Activated CD4-positive, CD25-positive, alpha-beta regulatory T cell treated with anti-CD3 and anti-CD28 coated beads, Interleukin-2, amount 50 U/mL, for 72 hours (primary cell): ENCODE data around the gene TCERG1L.

Source experiments
- DNase-seq: peaks from one replicate; pipeline ENCODE4 v3.0.0; 2021

TCERG1L gene

GRCh38 chr10:131222986-131223385 lies 88.5 kb downstream of the TCERG1L start:
- no peak for DNase-seq

- no peak for DNase-seq
These were observed 89.8 kb downstream of the TCERG1L start for GRCh38 chr10:131221632-131222277.

GRCh38 chr10:131220601-131221171 lies 90.8 kb downstream of the TCERG1L start:
- no peak for DNase-seq

GRCh38 chr10:131219955-131220489 lies 91.5 kb downstream of the TCERG1L start:
- no peak for DNase-seq

- no peak for DNase-seq
These were observed 92.0 kb downstream of the TCERG1L start for GRCh38 chr10:131219584-131219886.

- no peak for DNase-seq
These were observed 92.5 kb downstream of the TCERG1L start for GRCh38 chr10:131218811-131219583.

GRCh38 chr10:131216681-131217230 lies 94.8 kb downstream of the TCERG1L start:
- DNase-seq, result no peak

- no peak for DNase-seq
These were observed 95.7 kb downstream of the TCERG1L start for GRCh38 chr10:131215776-131216175.

GRCh38 chr10:131214521-131215244 lies 96.8 kb downstream of the TCERG1L start:
- DNase-seq, result no peak

GRCh38 chr10:131213741-131214505 lies 97.6 kb downstream of the TCERG1L start:
- no peak for DNase-seq

- DNase-seq, result no peak
These were observed 98.7 kb downstream of the TCERG1L start for GRCh38 chr10:131212763-131213325.

GRCh38 chr10:131211965-131212619 lies 99.4 kb downstream of the TCERG1L start:
- DNase-seq, result no peak

GRCh38 chr10:131211559-131211958 lies 100.0 kb downstream of the TCERG1L start:
- DNase-seq, result no peak

- DNase-seq, result no peak
These were observed 100.4 kb downstream of the TCERG1L start for GRCh38 chr10:131211146-131211545.

GRCh38 chr10:131210181-131210580 lies 101.3 kb downstream of the TCERG1L start:
- no peak for DNase-seq

- no peak for DNase-seq
These were observed 103.7 kb downstream of the TCERG1L start for GRCh38 chr10:131207584-131208532.

GRCh38 chr10:131207176-131207575 lies 104.3 kb downstream of the TCERG1L start:
- DNase-seq, result no peak

- no peak for DNase-seq
These were observed 105.2 kb downstream of the TCERG1L start for GRCh38 chr10:131206111-131206995.

- DNase-seq, result no peak
These were observed 106.0 kb downstream of the TCERG1L start for GRCh38 chr10:131205556-131205955.
